ENCODE data around the gene OR56A4.

OR56A4 gene

GRCh38 chr11:5992150-5992549 lies 14.6 kb downstream of the OR56A4 start:
- DNase-seq (ENCODE audit: low spot score) = no peak
- Histone ChIP-seq H3K36me3 (ENCODE audit: low read depth) (no peaks in the 10 kb centered on the region), H3K9me3 (ENCODE audit: severe bottlenecking) (no peaks in the 10 kb centered on the region), H3K27me3 (ENCODE audit: insufficient read depth, poor library complexity, severe bottlenecking) (peaks cover 5% of the 10 kb centered on the region), H3K4me1 (ENCODE audit: insufficient read depth, poor library complexity, severe bottlenecking) (no peaks in the 10 kb centered on the region), H3K4me3 (ENCODE audit: severe bottlenecking) (no peak overlapping the region), H3K27ac (ENCODE audit: poor library complexity, severe bottlenecking) (no peak overlapping the region)
- ATAC-seq (ENCODE audit: low read depth) = no peak
- no peak for TF ChIP-seq CTCF (IDR thresholded peaks at IDR 0.05; ENCODE audit: poor library complexity, severe bottlenecking)

- ATAC-seq (ENCODE audit: low read depth) = no peak
- Histone ChIP-seq H3K4me1 (ENCODE audit: insufficient read depth, poor library complexity, severe bottlenecking) (no peaks in the 10 kb centered on the region), H3K4me3 (ENCODE audit: severe bottlenecking) (no peak overlapping the region), H3K9me3 (ENCODE audit: severe bottlenecking) (no peaks in the 10 kb centered on the region), H3K27me3 (ENCODE audit: insufficient read depth, poor library complexity, severe bottlenecking) (peaks cover 5% of the 10 kb centered on the region), H3K27ac (ENCODE audit: poor library complexity, severe bottlenecking) (no peak overlapping the region), H3K36me3 (ENCODE audit: low read depth) (no peaks in the 10 kb centered on the region)
- no peak for DNase-seq (ENCODE audit: low spot score)
- TF ChIP-seq CTCF (IDR thresholded peaks at IDR 0.05; ENCODE audit: poor library complexity, severe bottlenecking) = no peak
These were observed 17.5 kb downstream of the OR56A4 start for GRCh38 chr11:5989203-5989602.

GRCh38 chr11:5986885-5987284 lies 19.9 kb downstream of the OR56A4 start, which contains the start of gene OR52L1:
Gene OR52L1, minus strand, starts transcription at chr11:5986985. Its CDS starts 55 bp downstream, at chr11:5986930.
- H3K27ac ChIP-seq (ENCODE audit: poor library complexity, severe bottlenecking) = no peak within 1 kb of the TSS
- DNase-seq (ENCODE audit: low spot score) (no peak), ATAC-seq (ENCODE audit: low read depth) (no peak)
- no peaks in the 10 kb centered on the region for H3K4me1 ChIP-seq (ENCODE audit: insufficient read depth, poor library complexity, severe bottlenecking)
- no peak for TF ChIP-seq CTCF (IDR thresholded peaks at IDR 0.05; ENCODE audit: poor library complexity, severe bottlenecking)
- H3K4me3 ChIP-seq (ENCODE audit: severe bottlenecking) = no peak within 1 kb of the TSS
- H3K36me3 ChIP-seq (ENCODE audit: low read depth) = no peaks in the 10 kb centered on the region
- H3K9me3 ChIP-seq (ENCODE audit: severe bottlenecking) = no peaks in the 10 kb centered on the region
- H3K27me3 ChIP-seq (ENCODE audit: insufficient read depth, poor library complexity, severe bottlenecking) = peaks cover 5% of the 10 kb centered on the region

GRCh38 chr11:5983443-5983842 lies 23.3 kb downstream of the OR56A4 start:
- Histone ChIP-seq H3K27ac (ENCODE audit: poor library complexity, severe bottlenecking) (no peak overlapping the region), H3K36me3 (ENCODE audit: low read depth) (no peaks in the 10 kb centered on the region), H3K4me3 (ENCODE audit: severe bottlenecking) (no peak overlapping the region), H3K27me3 (ENCODE audit: insufficient read depth, poor library complexity, severe bottlenecking) (no peaks in the 10 kb centered on the region), H3K4me1 (ENCODE audit: insufficient read depth, poor library complexity, severe bottlenecking) (no peaks in the 10 kb centered on the region), H3K9me3 (ENCODE audit: severe bottlenecking) (no peaks in the 10 kb centered on the region)
- no peak for TF ChIP-seq CTCF (IDR thresholded peaks at IDR 0.05; ENCODE audit: poor library complexity, severe bottlenecking)
- DNase-seq (ENCODE audit: low spot score) = no peak
- no peak for ATAC-seq (ENCODE audit: low read depth)

- Histone ChIP-seq H3K4me3 (ENCODE audit: severe bottlenecking) (no peak overlapping the region), H3K4me1 (ENCODE audit: insufficient read depth, poor library complexity, severe bottlenecking) (no peaks in the 10 kb centered on the region), H3K9me3 (ENCODE audit: severe bottlenecking) (no peaks in the 10 kb centered on the region), H3K36me3 (ENCODE audit: low read depth) (no peaks in the 10 kb centered on the region), H3K27me3 (ENCODE audit: insufficient read depth, poor library complexity, severe bottlenecking) (no peaks in the 10 kb centered on the region), H3K27ac (ENCODE audit: poor library complexity, severe bottlenecking) (no peak overlapping the region)
- no peak for TF ChIP-seq CTCF (IDR thresholded peaks at IDR 0.05; ENCODE audit: poor library complexity, severe bottlenecking)
- DNase-seq (ENCODE audit: low spot score) (no peak), ATAC-seq (ENCODE audit: low read depth) (no peak)
These were observed 33.2 kb downstream of the OR56A4 start for GRCh38 chr11:5973530-5973929.
